ENCODE results near the gene LIPE.

Gene LIPE

GRCh38 chr19:42397263-42398166 is 29.7 kb downstream of the LIPE start:
- peak overlapping the region; percentile 80 for H3K4me3 ChIP-seq (ENCODE audit: low read length)
- no peak for TF ChIP-seq CTCF (conservative IDR thresholded peaks at IDR 0.05; ENCODE audit: low read length)
- DNase-seq (ENCODE audit: low read depth) = no peak

DNA sequence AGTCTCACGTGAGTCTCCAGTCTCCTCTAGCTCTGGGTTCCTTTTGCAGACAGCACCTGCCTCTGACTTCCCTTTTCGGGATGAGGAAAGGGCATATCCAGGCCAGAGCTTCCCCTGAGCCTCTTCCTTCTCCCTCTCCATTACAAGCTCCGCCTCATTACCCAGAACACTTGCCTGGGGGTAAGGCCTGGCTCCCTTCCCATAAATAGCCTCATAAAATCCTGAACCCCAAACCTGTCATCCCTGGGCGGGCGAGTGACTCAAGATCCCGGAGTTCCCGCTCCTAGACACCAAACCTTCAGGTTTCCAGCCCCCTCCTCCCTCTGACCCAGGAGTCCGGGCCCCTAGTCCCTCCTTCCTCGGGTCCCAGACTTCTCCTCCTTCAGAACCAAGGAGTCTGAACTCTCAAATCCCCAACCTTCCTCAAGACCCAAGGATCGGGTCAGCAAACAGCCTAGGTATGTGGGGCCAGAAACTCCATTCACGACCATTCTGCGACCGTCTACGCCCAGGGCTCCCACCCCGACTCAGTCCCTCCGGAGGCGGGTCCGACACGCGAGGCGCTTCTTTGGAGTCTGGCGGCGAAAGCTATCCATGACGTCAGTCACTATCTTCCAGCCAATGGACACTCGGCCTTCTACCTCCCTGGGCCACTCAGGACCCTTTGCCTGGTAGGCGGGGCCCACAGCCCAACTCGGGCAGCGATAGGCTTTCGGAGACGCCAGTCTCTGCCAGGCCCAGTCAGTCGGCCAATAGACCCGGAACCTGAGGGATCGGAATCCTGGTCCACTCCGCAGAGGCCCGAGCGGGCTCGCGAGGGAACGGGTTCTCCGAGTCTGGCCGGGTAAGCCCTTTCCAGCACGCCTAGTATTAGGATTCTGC is 30.6 kb downstream of the LIPE start:
- peak; percentile 99 for DNase-seq (ENCODE audit: low read depth)

DNA sequence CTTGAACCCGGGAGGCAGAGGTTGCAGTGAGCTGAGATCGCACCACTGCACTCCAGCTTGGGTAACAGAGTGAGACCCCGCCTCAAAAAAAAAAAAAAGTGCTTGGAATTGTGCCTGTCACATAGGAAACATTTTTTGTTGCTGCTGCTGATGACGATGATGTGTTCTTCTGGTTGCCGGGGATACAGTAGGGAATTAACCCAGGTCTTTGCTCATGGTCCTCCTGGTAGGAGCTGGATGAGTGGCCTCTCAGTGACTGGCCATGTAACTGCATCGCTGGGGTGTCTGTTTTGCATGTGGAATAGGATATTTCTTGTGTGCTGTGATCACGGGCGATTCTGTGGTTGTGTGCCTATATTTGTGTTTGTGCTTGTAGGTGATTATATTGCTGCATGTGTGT is 32.4 kb downstream of the LIPE start:
- DNase-seq (ENCODE audit: low read depth) = no peak
- no peak overlapping the region for H3K4me3 ChIP-seq (ENCODE audit: low read length)
- no peak for TF ChIP-seq CTCF (conservative IDR thresholded peaks at IDR 0.05; ENCODE audit: low read length)

More for the DNA sequence above, 30.6 kb downstream of the LIPE start:
- peak overlapping the region; percentile 80 for H3K4me3 ChIP-seq (ENCODE audit: low read length)
- TF ChIP-seq CTCF (conservative IDR thresholded peaks at IDR 0.05; ENCODE audit: low read length) = no peak

GRCh38 chr19:42392165-42392564 is 35.0 kb downstream of the LIPE start:
- no peak for DNase-seq (ENCODE audit: low read depth)
- no peak for TF ChIP-seq CTCF (conservative IDR thresholded peaks at IDR 0.05; ENCODE audit: low read length)
- no peak overlapping the region for H3K4me3 ChIP-seq (ENCODE audit: low read length)

- no peak for TF ChIP-seq CTCF (conservative IDR thresholded peaks at IDR 0.05; ENCODE audit: low read length)
- no peak within 1 kb of the TSS for H3K4me3 ChIP-seq (ENCODE audit: low read length)
- no peak for DNase-seq (ENCODE audit: low read depth)
Measured at GRCh38 chr19:42389899-42390298, 37.3 kb downstream of the LIPE start, which contains the start of gene CNFN. TSS of gene CNFN (minus strand) at chr19:42390297. CDS start at chr19:42389037, 1,260 bp downstream.

- DNase-seq (ENCODE audit: low read depth) = no peak
- H3K4me3 ChIP-seq (ENCODE audit: low read length) = no peak overlapping the region
- no peak for TF ChIP-seq CTCF (conservative IDR thresholded peaks at IDR 0.05; ENCODE audit: low read length)
Measured at GRCh38 chr19:42388851-42389489, 38.2 kb downstream of the LIPE start.
